Right kidney (tissue), 9 donors: Measurements from ENCODE around the gene ADPRHL1.

Experiments used
- DNase-seq: peaks from one replicate; pipeline ENCODE4 v3.0.0-alpha.2; 2016
- long read RNA-seq, 8 donors: transcript quantifications; one replicate each; lab custom pipeline, GENCODE V29; 2026

ADPRHL1 gene
- long read RNA-seq, donor 1, partial matches to known transcripts, result 5 of 20 reads
- long read RNA-seq, donor 1, other reads (novel, unspliced or antisense), result 15 of 20 reads
- long read RNA-seq, donor 2, result 0 reads
- long read RNA-seq, donor 3, result 0 reads
- long read RNA-seq, donor 4, partial matches to known transcripts, result 0 of 1 reads
- long read RNA-seq, donor 4, other reads (novel, unspliced or antisense), result 0 of 1 reads
- long read RNA-seq, donor 5, partial matches to known transcripts, result 0 of 2 reads
- long read RNA-seq, donor 5, other reads (novel, unspliced or antisense), result 0 of 2 reads
- long read RNA-seq, donor 6, result 0 reads
- long read RNA-seq, donor 7, result 0 reads
- long read RNA-seq, donor 8, partial matches to known transcripts, result 0 of 1 reads
- long read RNA-seq, donor 8, other reads (novel, unspliced or antisense), result 0 of 1 reads

- peak; percentile 69 for DNase-seq
Measured at GRCh38 chr13:113452942-113453901, at the start of gene ADPRHL1. ADPRHL1 (minus strand) TSS chr13:113453488; CDS start chr13:113453437, 51 bp downstream.

DNA sequence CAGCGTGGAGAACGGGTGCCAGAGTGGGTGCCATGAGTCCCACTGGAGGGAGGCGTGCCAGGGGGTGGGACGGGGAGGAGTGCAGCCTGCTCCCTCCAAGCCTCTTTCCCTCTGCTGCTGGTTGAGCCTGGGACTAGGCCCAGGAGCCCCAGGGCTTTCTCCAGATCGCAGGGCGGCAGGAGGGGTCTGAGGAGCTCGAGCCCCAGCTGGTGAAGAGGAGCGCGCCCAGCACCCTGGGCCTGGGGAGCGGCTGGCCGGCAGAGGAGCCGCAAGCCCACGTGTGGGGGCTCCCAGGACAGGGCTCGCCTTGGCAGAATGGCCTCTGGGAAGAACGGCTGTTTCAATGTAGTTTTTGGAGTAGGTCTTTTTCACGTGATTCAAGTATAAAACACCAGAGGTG is 49.4 kb upstream of the ADPRHL1 start:
- DNase-seq, result no peak

- DNase-seq, result no peak
Measured at GRCh38 chr13:113500530-113501265, 47.4 kb upstream of the ADPRHL1 start.

GRCh38 chr13:113499936-113500335 is 46.6 kb upstream of the ADPRHL1 start:
- DNase-seq, result no peak

DNA sequence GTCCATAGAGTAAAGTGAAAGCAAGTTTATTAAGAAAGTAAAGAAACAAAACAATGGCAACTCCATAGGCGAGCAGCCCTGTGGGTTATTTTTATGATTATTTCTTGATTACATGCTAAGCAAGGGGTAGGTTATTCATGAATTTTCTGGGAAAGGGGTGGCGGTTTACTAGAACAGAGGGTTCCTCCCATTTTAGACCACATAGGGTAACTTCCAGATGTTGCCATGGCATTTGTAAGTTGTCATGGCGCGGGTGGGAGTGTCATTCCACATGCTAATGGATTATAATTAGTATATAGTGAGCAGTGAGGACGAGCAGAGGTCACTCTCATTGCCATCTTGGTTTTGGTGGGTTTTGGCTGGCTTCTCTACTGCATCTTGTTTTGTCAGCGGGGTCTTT is 45.6 kb upstream of the ADPRHL1 start:
- DNase-seq, result no peak

DNA sequence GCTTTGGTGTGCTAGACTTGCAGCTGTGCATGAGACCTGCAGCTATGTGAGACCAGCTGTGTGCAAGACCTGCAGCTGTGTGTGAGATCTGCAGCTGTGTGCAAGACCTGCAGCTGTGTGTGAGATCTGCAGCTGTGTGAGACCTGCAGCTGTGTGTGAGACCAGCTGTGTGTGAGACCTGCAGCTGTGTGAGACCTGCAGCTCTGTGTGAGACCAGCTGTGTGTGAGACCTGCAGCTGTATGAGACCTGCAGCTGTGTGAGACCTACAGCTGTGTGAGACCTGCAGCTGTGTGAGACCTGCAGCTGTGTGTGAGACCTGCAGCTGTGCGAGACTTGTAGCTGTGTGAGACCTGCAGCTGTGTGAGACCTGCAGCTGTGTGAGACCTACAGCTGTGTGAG is 43.9 kb upstream of the ADPRHL1 start:
- no peak for DNase-seq

GRCh38 chr13:113495494-113496210 is 42.4 kb upstream of the ADPRHL1 start:
- DNase-seq, result peak; percentile 60

DNA sequence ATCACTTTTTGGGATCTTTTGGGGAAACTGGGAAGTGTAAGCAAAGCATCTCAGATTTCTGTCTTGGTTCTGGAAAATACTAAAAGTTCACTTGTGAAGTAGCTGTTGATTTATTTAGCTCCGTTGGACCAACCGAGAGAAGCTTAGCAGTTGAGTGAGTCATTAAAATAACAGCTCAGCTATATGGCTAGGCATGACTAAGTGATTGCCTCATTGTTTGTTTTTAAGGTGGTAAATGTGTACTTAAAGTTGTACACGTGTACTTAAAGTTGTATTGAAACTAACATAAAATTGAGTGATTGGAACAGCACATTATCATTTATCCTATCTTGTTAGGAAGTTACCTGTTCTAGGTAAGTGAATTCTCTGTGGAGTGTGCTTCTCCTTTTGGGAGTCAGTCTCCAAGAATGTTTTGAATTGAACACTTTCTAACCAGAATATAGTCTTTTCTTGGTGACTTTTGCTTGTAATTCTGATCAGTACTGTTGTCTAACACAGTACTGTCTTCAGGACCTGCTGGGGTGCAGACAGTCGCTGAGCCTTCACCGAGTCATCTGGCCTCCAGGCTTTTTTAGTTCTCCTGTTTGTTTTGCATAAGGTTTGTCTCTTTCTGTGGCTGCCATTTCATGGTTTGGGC is 40.1 kb upstream of the ADPRHL1 start:
- DNase-seq, result no peak

GRCh38 chr13:113491982-113492381 is 38.7 kb upstream of the ADPRHL1 start:
- no peak for DNase-seq

- peak; percentile 70 for DNase-seq
Measured at GRCh38 chr13:113491418-113491883, 38.2 kb upstream of the ADPRHL1 start.

GRCh38 chr13:113490496-113491417 is 37.5 kb upstream of the ADPRHL1 start, which contains the start of gene DCUN1D2:
DCUN1D2 (minus strand) TSS chr13:113490711; CDS start chr13:113490669, 42 bp downstream.
- DNase-seq, result peak; percentile 97

GRCh38 chr13:113489549-113490495 is 36.5 kb upstream of the ADPRHL1 start:
- peak; percentile 79 for DNase-seq

GRCh38 chr13:113489171-113489548 is 35.9 kb upstream of the ADPRHL1 start:
- no peak for DNase-seq

DNA sequence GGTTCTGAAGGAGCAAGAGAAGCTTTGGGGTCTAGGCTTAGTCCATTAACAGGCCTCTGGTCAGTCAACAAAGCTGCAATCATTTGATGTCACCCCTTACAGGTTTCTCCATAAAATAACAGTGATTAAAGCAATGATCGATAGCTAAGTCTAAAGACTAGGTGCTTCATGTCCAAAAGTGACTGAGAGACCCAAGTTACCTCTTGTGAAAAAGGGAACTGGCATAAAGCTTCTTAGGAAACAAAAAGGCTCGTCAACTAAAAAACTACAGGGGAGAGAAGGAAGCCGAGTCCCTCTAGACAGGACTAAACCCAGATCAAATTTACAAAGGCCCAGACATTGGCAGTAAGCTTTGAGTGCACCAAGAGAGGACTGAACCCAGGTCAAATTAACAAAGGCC is 35.0 kb upstream of the ADPRHL1 start:
- DNase-seq, result no peak

DNA sequence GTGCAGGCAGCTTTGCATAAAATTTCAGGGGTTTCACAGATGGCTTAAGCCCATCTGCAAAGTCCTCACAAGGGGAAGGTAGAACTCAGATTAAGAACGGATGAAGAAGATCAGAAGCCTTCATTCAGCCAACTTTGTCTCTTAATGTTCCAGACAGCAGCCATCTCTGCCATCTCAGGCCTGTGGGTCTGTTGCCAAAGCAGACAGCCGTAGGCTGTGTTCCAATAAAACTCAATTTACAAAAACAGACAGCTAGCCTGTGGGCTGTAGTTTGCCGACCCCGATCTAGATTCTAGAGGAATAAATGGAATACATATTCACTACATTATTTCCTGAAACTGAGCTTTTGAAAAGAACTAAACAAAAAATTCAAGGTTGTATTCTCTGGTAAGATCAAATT is 33.4 kb upstream of the ADPRHL1 start:
- DNase-seq, result no peak

DNA sequence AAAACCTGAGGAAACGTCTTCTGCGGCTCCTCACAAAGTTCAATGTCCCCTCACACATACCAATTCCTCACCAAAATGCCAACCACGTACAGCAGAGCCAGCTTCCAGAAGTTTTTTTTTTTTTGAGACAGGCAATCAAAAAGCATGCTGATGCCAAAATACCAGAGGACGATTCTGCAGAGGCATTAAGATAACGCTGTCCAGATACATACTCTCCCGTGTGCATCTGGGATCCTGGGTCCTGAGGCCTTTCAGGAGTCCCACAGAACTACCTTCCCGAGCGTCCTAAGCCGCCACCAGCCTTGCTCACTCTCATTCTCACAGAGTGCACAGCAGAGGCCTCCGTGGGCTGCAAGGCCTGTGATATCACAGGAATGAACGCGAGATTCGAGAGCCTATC is 32.3 kb upstream of the ADPRHL1 start:
- DNase-seq, result no peak

- peak; percentile 64 for DNase-seq
Measured at GRCh38 chr13:113483504-113484293, 30.4 kb upstream of the ADPRHL1 start.

GRCh38 chr13:113483081-113483480 is 29.8 kb upstream of the ADPRHL1 start:
- DNase-seq, result no peak
